ENCODE results near the gene ZNF652.
"Not testable (repeated sequence)": the region's sequence is repeated elsewhere in the genome, so short reads cannot be mapped to it uniquely, and the experiment has no call there.

ZNF652 gene

GRCh38 chr17:49381793-49382192 lies 19.7 kb upstream of the ZNF652 start:
- Histone ChIP-seq H3K4me3 (ENCODE audit: low read length) (no peak overlapping the region), H3K9ac (ENCODE audit: low read length) (no peak overlapping the region), H3K27me3 (ENCODE audit: control insufficient read depth, insufficient read depth, low read length) (peaks cover 4% of the 10 kb centered on the region), H3K36me3 (ENCODE audit: control insufficient read depth, insufficient read depth, low read length) (no peaks in the 10 kb centered on the region), H3K4me1 (ENCODE audit: control insufficient read depth, insufficient read depth, low read length) (no peaks in the 10 kb centered on the region), H3K9me3 (ENCODE audit: control insufficient read depth, low read length) (no peaks in the 10 kb centered on the region)

- H3K9me3 ChIP-seq (ENCODE audit: control insufficient read depth, low read length), result no peaks in the 10 kb centered on the region
- H3K4me3 ChIP-seq (ENCODE audit: low read length), result no peak overlapping the region
- peaks cover 4% of the 10 kb centered on the region for H3K27me3 ChIP-seq (ENCODE audit: control insufficient read depth, insufficient read depth, low read length)
- no peaks in the 10 kb centered on the region for H3K4me1 ChIP-seq (ENCODE audit: control insufficient read depth, insufficient read depth, low read length)
- no peak overlapping the region for H3K9ac ChIP-seq (ENCODE audit: low read length)
- no peaks in the 10 kb centered on the region for H3K36me3 ChIP-seq (ENCODE audit: control insufficient read depth, insufficient read depth, low read length)
Measured at GRCh38 chr17:49381033-49381432, 19.0 kb upstream of the ZNF652 start.

GRCh38 chr17:49379926-49380325 lies 17.9 kb upstream of the ZNF652 start:
- Histone ChIP-seq H3K4me3 (ENCODE audit: low read length) (no peak overlapping the region), H3K36me3 (ENCODE audit: control insufficient read depth, insufficient read depth, low read length) (no peaks in the 10 kb centered on the region), H3K4me1 (ENCODE audit: control insufficient read depth, insufficient read depth, low read length) (no peaks in the 10 kb centered on the region), H3K9me3 (ENCODE audit: control insufficient read depth, low read length) (no peaks in the 10 kb centered on the region), H3K9ac (ENCODE audit: low read length) (no peak overlapping the region), H3K27me3 (ENCODE audit: control insufficient read depth, insufficient read depth, low read length) (peaks cover 4% of the 10 kb centered on the region)

GRCh38 chr17:49378311-49378710 lies 16.3 kb upstream of the ZNF652 start:
- Histone ChIP-seq H3K4me3 (ENCODE audit: low read length) (no peak overlapping the region), H3K4me1 (ENCODE audit: control insufficient read depth, insufficient read depth, low read length) (no peaks in the 10 kb centered on the region), H3K36me3 (ENCODE audit: control insufficient read depth, insufficient read depth, low read length) (no peaks in the 10 kb centered on the region), H3K9me3 (ENCODE audit: control insufficient read depth, low read length) (no peaks in the 10 kb centered on the region), H3K9ac (ENCODE audit: low read length) (no peak overlapping the region), H3K27me3 (ENCODE audit: control insufficient read depth, insufficient read depth, low read length) (peaks cover 3% of the 10 kb centered on the region)

- H3K36me3 ChIP-seq (ENCODE audit: control insufficient read depth, insufficient read depth, low read length), result no peaks in the 10 kb centered on the region
- H3K4me3 ChIP-seq (ENCODE audit: low read length), result no peak overlapping the region
- no peaks in the 10 kb centered on the region for H3K27me3 ChIP-seq (ENCODE audit: control insufficient read depth, insufficient read depth, low read length)
- H3K4me1 ChIP-seq (ENCODE audit: control insufficient read depth, insufficient read depth, low read length), result no peaks in the 10 kb centered on the region
- H3K9ac ChIP-seq (ENCODE audit: low read length), result no peak overlapping the region
- H3K9me3 ChIP-seq (ENCODE audit: control insufficient read depth, low read length), result no peaks in the 10 kb centered on the region
Measured at GRCh38 chr17:49375544-49375943, 13.5 kb upstream of the ZNF652 start.

GRCh38 chr17:49373115-49373514 lies 11.1 kb upstream of the ZNF652 start:
- Histone ChIP-seq H3K4me3 (ENCODE audit: low read length) (no peak overlapping the region), H3K27me3 (ENCODE audit: control insufficient read depth, insufficient read depth, low read length) (no peaks in the 10 kb centered on the region), H3K36me3 (ENCODE audit: control insufficient read depth, insufficient read depth, low read length) (no peaks in the 10 kb centered on the region), H3K4me1 (ENCODE audit: control insufficient read depth, insufficient read depth, low read length) (no peaks in the 10 kb centered on the region), H3K9me3 (ENCODE audit: control insufficient read depth, low read length) (no peaks in the 10 kb centered on the region), H3K9ac (ENCODE audit: low read length) (no peak overlapping the region)

- H3K4me1 ChIP-seq (ENCODE audit: control insufficient read depth, insufficient read depth, low read length), result no peaks in the 10 kb centered on the region
- H3K9me3 ChIP-seq (ENCODE audit: control insufficient read depth, low read length), result no peaks in the 10 kb centered on the region
- H3K4me3 ChIP-seq (ENCODE audit: low read length), result no peak overlapping the region
- H3K9ac ChIP-seq (ENCODE audit: low read length), result no peak overlapping the region
- H3K27me3 ChIP-seq (ENCODE audit: control insufficient read depth, insufficient read depth, low read length), result no peaks in the 10 kb centered on the region
- no peaks in the 10 kb centered on the region for H3K36me3 ChIP-seq (ENCODE audit: control insufficient read depth, insufficient read depth, low read length)
Measured at GRCh38 chr17:49372425-49372824, 10.4 kb upstream of the ZNF652 start.

- no peaks in the 10 kb centered on the region for H3K36me3 ChIP-seq (ENCODE audit: control insufficient read depth, insufficient read depth, low read length)
- no peaks in the 10 kb centered on the region for H3K27me3 ChIP-seq (ENCODE audit: control insufficient read depth, insufficient read depth, low read length)
- H3K4me3 ChIP-seq (ENCODE audit: low read length), result no peak overlapping the region
- no peaks in the 10 kb centered on the region for H3K4me1 ChIP-seq (ENCODE audit: control insufficient read depth, insufficient read depth, low read length)
- H3K9me3 ChIP-seq (ENCODE audit: control insufficient read depth, low read length), result no peaks in the 10 kb centered on the region
- H3K9ac ChIP-seq (ENCODE audit: low read length), result no peak overlapping the region
Measured at GRCh38 chr17:49370971-49371834, 9.2 kb upstream of the ZNF652 start.

- no peaks in the 10 kb centered on the region for H3K4me1 ChIP-seq (ENCODE audit: control insufficient read depth, insufficient read depth, low read length)
- no peaks in the 10 kb centered on the region for H3K9me3 ChIP-seq (ENCODE audit: control insufficient read depth, low read length)
- no peaks in the 10 kb centered on the region for H3K36me3 ChIP-seq (ENCODE audit: control insufficient read depth, insufficient read depth, low read length)
- H3K27me3 ChIP-seq (ENCODE audit: control insufficient read depth, insufficient read depth, low read length), result no peaks in the 10 kb centered on the region
- no peak overlapping the region for H3K9ac ChIP-seq (ENCODE audit: low read length)
- H3K4me3 ChIP-seq (ENCODE audit: low read length), result no peak overlapping the region
Measured at GRCh38 chr17:49369760-49370159, 7.7 kb upstream of the ZNF652 start.

GRCh38 chr17:49369089-49369488 lies 7.0 kb upstream of the ZNF652 start:
- H3K4me3 ChIP-seq (ENCODE audit: low read length), result no peak overlapping the region
- H3K27me3 ChIP-seq (ENCODE audit: control insufficient read depth, insufficient read depth, low read length), result no peaks in the 10 kb centered on the region
- H3K4me1 ChIP-seq (ENCODE audit: control insufficient read depth, insufficient read depth, low read length), result no peaks in the 10 kb centered on the region
- no peak overlapping the region for H3K9ac ChIP-seq (ENCODE audit: low read length)
- H3K9me3 ChIP-seq (ENCODE audit: control insufficient read depth, low read length), result no peaks in the 10 kb centered on the region
- H3K36me3 ChIP-seq (ENCODE audit: control insufficient read depth, insufficient read depth, low read length), result no peaks in the 10 kb centered on the region

- Histone ChIP-seq H3K4me3 (ENCODE audit: low read length) (no peak overlapping the region), H3K9me3 (ENCODE audit: control insufficient read depth, low read length) (no peaks in the 10 kb centered on the region), H3K4me1 (ENCODE audit: control insufficient read depth, insufficient read depth, low read length) (no peaks in the 10 kb centered on the region), H3K36me3 (ENCODE audit: control insufficient read depth, insufficient read depth, low read length) (no peaks in the 10 kb centered on the region), H3K9ac (ENCODE audit: low read length) (no peak overlapping the region), H3K27me3 (ENCODE audit: control insufficient read depth, insufficient read depth, low read length) (no peaks in the 10 kb centered on the region)
Measured at GRCh38 chr17:49365667-49366066, 3.6 kb upstream of the ZNF652 start.

- H3K27me3 ChIP-seq (ENCODE audit: control insufficient read depth, insufficient read depth, low read length); H3K9me3 ChIP-seq (ENCODE audit: control insufficient read depth, low read length); H3K4me3 ChIP-seq (ENCODE audit: low read length); H3K36me3 ChIP-seq (ENCODE audit: control insufficient read depth, insufficient read depth, low read length); H3K4me1 ChIP-seq (ENCODE audit: control insufficient read depth, insufficient read depth, low read length); H3K9ac ChIP-seq (ENCODE audit: low read length): not testable (repeated sequence)
Measured at GRCh38 chr17:49365126-49365525, 3.1 kb upstream of the ZNF652 start.

GRCh38 chr17:49364119-49364518 lies 2.1 kb upstream of the ZNF652 start:
- Histone ChIP-seq H3K4me3 (ENCODE audit: low read length) (no peak overlapping the region), H3K36me3 (ENCODE audit: control insufficient read depth, insufficient read depth, low read length) (no peaks in the 10 kb centered on the region), H3K9me3 (ENCODE audit: control insufficient read depth, low read length) (no peaks in the 10 kb centered on the region), H3K4me1 (ENCODE audit: control insufficient read depth, insufficient read depth, low read length) (peaks cover 7% of the 10 kb centered on the region), H3K9ac (ENCODE audit: low read length) (no peak overlapping the region), H3K27me3 (ENCODE audit: control insufficient read depth, insufficient read depth, low read length) (no peaks in the 10 kb centered on the region)
